Memory B cell (primary cell): ENCODE data around the gene PODN.

Experiments
- ATAC-seq: fragments of 150-1000 bp; cut with Tn5 transposase; 2 replicates; pipeline ENCODE4 v1.10.0; 2021; ENCODE audit warnings: low read depth, mild to moderate bottlenecking, moderate library complexity
- DNase-seq, 2 donors: peaks; one replicate each; pipeline ENCODE4 v3.0.0; 2022; ENCODE audit warnings: low spot score in 2 of 2
- H3K27ac Mint-ChIP-seq: one replicate; pipeline ENCODE4 v1.8.0; 2022; ENCODE audit warnings: mild to moderate bottlenecking, moderate library complexity, mixed read lengths
- H3K27me3 Mint-ChIP-seq: one replicate; pipeline ENCODE4 v1.8.0; 2022; ENCODE audit warnings: mixed read lengths
- H3K36me3 Mint-ChIP-seq: one replicate; pipeline ENCODE4 v1.8.0; 2022; ENCODE audit warnings: mild to moderate bottlenecking, mixed read lengths
- H3K4me1 Mint-ChIP-seq: one replicate; pipeline ENCODE4 v1.8.0; 2022; ENCODE audit warnings: mixed read lengths
- H3K4me3 Mint-ChIP-seq: one replicate; pipeline ENCODE4 v1.8.0; 2022; ENCODE audit warnings: mild to moderate bottlenecking, moderate library complexity, mixed read lengths
- H3K9me3 Mint-ChIP-seq: one replicate; pipeline ENCODE4 v1.8.0; 2022; ENCODE audit warnings: mixed read lengths

Gene PODN

DNA sequence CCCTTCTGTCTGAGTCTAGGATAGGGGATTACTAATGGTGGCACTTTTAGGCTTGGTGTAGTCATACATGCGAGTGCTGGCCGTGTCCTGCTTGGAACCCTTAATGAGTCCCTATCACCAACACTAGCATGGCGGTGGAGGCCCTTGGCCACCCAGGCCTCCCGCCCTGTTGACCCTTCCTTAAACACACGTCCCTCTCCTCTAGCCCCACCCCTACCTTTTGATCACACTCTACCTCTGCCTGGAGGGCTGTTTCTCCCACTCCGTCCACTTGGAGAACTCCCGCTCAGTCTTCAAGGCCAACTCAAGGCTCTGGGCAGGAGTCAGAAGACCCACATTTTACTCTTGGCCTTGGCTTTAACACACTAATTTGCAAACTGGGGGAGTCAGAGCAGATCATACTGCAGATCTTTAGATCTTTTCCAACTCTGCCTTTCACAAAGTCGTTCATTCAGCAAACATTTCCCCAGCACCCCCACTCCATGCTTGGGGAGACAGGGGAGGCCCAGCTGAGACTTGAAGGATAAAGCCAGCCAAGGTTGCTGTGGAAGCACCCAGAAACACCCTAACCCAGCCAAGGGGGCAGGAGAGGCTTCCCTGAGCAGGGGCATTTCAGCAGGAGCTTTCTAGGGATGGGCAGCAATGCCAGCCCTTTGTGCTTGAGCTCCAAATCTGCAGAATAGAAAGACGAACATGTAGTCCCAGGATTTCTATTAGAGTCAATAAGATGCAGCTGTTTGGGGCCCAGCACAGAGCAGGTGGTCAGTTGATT is 1.9 kb downstream of the PODN start:
- Mint-ChIP-seq H3K4me3 (no peak overlapping the region), H3K27ac (no peak overlapping the region), H3K4me1 (no peaks in the 10 kb centered on the region), H3K36me3 (no peaks in the 10 kb centered on the region), H3K9me3 (no peaks in the 10 kb centered on the region), H3K27me3 (peaks cover 22% of the 10 kb centered on the region)
- DNase-seq = no peak
- ATAC-seq = no peak

DNA sequence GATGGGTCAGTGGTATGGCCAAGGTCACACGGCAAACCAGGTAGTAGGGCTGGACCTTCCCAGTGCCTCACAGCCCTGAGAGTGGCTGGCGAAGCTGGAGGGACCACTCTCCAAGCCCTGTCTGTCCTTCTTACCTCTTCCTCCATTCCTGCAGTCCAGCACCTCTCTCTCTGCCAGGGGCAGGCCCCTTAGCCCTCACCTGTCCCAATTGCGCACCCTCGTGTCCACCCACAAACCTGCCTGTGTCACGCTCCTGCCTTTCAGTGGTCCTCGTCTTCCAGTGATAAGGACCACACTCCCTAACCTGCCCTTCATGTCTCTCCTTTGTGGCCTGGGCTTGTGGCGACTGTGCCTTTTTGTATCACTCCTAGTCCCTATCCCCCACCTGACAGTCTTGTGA is 3.4 kb downstream of the PODN start:
- no peaks in the 10 kb centered on the region for H3K36me3 Mint-ChIP-seq
- DNase-seq (no peak), ATAC-seq (no peak)
- H3K4me1 Mint-ChIP-seq = no peaks in the 10 kb centered on the region
- H3K27me3 Mint-ChIP-seq = peaks cover 20% of the 10 kb centered on the region
- no peaks in the 10 kb centered on the region for H3K9me3 Mint-ChIP-seq
- H3K27ac Mint-ChIP-seq = no peak overlapping the region
- H3K4me3 Mint-ChIP-seq = no peak overlapping the region

DNA sequence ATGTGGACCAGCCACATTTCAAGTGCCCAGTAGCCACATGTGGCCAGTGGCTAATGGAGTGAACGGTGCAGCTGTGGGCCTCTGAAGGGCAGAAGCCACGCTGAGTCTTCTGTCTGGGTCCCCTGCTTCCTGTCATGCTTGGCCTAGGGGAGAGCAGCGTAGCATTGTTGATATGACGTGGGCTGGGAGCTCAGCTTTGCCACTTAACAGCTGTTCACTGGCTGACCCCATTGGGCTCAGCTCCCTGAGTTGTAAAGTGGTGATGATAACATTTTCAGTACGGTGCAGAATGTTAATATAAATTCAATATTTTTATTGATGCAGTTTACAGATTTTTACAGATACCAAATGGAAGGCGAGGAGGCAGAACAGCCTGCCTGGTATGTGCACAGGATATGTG is 4.5 kb downstream of the PODN start:
- Mint-ChIP-seq H3K36me3 (no peaks in the 10 kb centered on the region), H3K4me1 (no peaks in the 10 kb centered on the region), H3K9me3 (no peaks in the 10 kb centered on the region), H3K4me3 (no peak overlapping the region), H3K27me3 (peaks cover 16% of the 10 kb centered on the region), H3K27ac (no peak overlapping the region)
- no peak for ATAC-seq
- no peak for DNase-seq

DNA sequence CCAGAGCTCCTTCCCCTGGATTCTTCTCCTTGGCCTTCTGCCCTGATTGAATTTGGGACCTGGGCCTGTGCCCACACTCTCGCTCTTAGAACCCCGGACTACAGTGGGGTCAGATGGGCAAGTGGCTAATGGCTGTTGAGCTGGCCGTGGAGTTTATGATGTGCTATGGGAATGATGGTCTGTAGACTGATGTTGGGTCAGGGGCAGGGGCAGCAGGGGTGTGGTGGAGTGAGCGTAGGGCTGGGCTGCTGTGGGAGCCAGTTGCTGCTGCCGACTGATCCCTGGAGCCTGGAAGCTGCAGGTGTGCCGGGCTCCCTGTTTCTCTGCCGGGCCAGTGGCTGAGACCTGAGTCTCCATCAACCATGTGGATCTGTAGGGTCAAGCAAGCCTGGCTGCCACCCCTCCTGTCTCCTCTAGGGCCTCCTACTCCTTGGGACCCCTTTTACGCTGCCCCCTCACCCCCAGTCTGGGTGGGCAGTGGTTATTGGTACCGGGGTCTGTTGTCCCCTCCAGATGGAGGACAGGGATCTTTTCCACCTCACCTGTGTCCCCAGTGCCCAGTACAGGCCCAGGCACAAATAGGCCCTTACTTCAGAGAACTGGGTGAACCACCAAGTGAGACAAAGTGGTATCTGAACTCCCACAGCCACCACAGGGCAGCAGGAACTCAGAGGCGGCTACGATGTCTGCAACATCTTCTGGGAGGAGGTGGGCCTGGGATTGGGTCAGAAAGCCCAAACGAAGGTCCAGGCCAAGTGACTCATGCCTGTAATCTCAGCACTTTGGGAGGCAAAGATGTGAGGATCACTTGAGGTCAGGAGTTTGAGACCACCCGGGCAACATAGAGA is 5.1 kb downstream of the PODN start:
- H3K27me3 Mint-ChIP-seq = peaks cover 16% of the 10 kb centered on the region
- no peak for ATAC-seq
- no peak overlapping the region for H3K4me3 Mint-ChIP-seq

DNA sequence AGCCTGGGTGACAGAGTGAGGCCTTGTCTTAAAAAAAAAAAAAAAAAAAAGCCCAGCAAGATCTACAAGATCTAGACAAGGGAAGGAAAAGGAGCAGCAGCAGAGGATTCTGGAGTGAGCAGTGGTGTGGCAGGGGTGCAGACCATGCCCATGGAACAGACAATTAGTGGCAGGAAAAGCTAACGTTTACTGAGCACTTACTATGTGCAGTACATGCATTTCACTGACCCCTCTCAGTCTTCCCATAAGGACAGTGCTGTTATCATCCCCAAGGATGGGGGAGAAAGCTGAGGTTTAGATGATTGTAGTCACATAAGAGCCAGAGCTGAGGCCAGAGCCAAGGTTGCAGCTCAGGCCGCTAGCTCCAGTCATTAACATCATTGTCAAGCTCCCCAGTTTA is 5.9 kb downstream of the PODN start:
- H3K27me3 Mint-ChIP-seq = peaks cover 16% of the 10 kb centered on the region
- ATAC-seq (no peak), DNase-seq (no peak)
- H3K4me3 Mint-ChIP-seq = no peak overlapping the region
- H3K36me3 Mint-ChIP-seq = no peaks in the 10 kb centered on the region
- H3K4me1 Mint-ChIP-seq = no peaks in the 10 kb centered on the region
- no peaks in the 10 kb centered on the region for H3K9me3 Mint-ChIP-seq
- no peak overlapping the region for H3K27ac Mint-ChIP-seq

More for the DNA sequence above, 5.1 kb downstream of the PODN start:
- DNase-seq = no peak
- Mint-ChIP-seq H3K4me1 (no peaks in the 10 kb centered on the region), H3K27ac (no peak overlapping the region), H3K9me3 (no peaks in the 10 kb centered on the region), H3K36me3 (no peaks in the 10 kb centered on the region)

DNA sequence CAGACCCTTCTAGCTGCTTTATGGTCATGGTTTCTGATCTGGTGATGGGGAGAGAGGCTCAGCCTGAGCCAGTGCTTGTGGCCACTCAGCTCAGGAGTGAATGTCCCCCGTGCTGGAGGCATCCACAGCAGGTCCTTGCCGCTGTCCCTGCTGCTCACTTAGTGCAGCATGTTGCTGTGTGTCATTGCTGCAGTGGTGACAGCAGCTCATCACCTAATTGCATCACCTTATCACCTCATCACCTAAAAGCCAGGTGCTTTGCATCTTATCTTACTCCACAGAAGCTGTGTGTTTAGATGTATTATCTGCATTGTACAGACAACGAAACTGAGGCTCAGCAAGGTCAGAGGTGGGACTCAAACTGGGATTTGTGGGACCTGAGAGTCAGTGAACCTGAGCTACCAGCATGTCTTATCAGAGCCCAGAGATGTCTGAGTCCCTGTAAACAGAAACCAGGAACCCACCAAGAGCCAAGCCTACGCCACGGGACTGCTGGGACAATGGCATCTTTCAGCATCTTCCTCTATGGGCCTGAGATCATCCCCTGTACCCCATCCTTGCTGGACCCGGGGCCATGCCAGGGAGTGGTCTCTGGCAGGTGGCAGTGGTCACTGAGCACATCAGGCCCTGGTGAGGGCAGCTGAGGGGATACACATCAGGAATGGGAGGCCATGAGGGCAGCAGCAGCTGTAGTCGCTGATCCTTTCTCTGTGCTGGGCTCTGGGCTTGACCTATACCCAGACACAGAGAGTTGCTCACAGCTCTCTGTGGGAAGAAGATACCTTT is 6.5 kb downstream of the PODN start:
- H3K4me1 Mint-ChIP-seq = no peaks in the 10 kb centered on the region
- DNase-seq = no peak
- no peak overlapping the region for H3K27ac Mint-ChIP-seq
- no peak for ATAC-seq
- no peak overlapping the region for H3K4me3 Mint-ChIP-seq
- no peaks in the 10 kb centered on the region for H3K9me3 Mint-ChIP-seq
- H3K36me3 Mint-ChIP-seq = no peaks in the 10 kb centered on the region
- H3K27me3 Mint-ChIP-seq = peaks cover 13% of the 10 kb centered on the region

DNA sequence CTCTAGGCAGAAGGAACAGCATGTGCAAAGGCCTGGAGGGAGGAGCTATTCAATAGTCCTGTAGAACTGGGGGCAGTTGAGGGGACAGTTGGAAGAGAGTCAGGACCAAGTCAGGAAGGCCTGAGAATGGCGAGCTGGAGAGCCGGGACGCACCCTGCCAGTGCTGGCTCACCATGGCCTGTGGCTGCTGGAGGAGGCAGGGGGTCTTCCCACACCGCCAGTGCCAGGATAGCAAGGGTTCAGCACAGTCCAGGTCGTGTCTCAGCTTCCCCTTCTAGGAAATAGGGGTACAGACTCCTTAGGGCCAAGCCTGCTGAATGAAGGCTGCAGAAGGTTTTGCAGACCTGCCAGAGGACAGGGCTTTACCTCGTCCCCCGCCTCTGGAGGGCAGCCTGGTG is 7.3 kb downstream of the PODN start:
- no peak for DNase-seq
- H3K9me3 Mint-ChIP-seq = no peaks in the 10 kb centered on the region
- H3K36me3 Mint-ChIP-seq = no peaks in the 10 kb centered on the region
- no peak overlapping the region for H3K27ac Mint-ChIP-seq
- H3K27me3 Mint-ChIP-seq = peaks cover 9% of the 10 kb centered on the region
- no peak for ATAC-seq
- no peak overlapping the region for H3K4me3 Mint-ChIP-seq
- H3K4me1 Mint-ChIP-seq = no peaks in the 10 kb centered on the region

DNA sequence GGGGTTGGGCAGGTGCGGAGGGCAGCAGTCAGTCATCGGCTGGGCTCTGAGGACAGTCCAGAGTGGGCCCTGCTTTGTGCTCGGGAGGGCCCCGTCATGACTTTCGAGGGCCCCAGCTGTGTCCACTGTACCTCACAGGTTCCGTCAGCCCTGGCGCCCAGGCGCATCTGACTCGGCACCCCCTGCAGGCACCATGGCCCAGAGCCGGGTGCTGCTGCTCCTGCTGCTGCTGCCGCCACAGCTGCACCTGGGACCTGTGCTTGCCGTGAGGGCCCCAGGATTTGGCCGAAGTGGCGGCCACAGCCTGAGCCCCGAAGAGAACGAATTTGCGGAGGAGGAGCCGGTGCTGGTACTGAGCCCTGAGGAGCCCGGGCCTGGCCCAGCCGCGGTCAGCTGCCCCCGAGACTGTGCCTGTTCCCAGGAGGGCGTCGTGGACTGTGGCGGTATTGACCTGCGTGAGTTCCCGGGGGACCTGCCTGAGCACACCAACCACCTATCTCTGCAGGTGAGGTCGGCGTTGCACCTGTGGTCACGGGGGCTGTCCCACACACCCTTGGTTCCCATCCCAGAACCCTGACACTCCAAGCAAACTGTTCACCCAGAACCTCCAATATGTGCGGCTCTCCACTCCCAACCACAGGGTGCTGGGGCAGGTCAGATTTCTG is 7.8 kb downstream of the PODN start:
- no peak for DNase-seq
- no peak overlapping the region for H3K27ac Mint-ChIP-seq
- no peaks in the 10 kb centered on the region for H3K36me3 Mint-ChIP-seq
- no peak for ATAC-seq
- no peaks in the 10 kb centered on the region for H3K9me3 Mint-ChIP-seq
- H3K4me1 Mint-ChIP-seq = no peaks in the 10 kb centered on the region
- peaks cover 9% of the 10 kb centered on the region for H3K27me3 Mint-ChIP-seq
- H3K4me3 Mint-ChIP-seq = no peak overlapping the region

DNA sequence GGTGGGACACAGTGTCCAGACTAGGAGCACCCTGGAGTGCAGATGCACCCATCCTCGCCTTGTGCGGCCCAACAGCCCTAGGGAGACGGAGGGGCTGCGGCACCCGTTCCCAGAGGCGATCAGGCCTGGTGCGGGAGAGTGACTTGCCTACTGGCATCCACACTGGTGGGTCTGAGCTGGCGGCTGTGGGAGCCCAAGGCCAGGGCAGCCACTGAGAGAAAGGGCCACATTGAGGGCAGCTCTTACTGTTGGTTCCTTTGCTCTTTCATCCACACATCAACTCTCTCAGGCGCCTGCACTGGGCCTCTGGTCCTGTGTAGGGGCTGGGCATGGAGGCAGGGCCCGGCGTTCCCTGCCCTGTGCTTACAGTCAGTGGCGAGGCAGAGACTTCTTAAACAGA is 8.6 kb downstream of the PODN start:
- H3K4me1 Mint-ChIP-seq = no peaks in the 10 kb centered on the region
- H3K27me3 Mint-ChIP-seq = peaks cover 12% of the 10 kb centered on the region
- no peaks in the 10 kb centered on the region for H3K36me3 Mint-ChIP-seq
- H3K9me3 Mint-ChIP-seq = no peaks in the 10 kb centered on the region
- no peak overlapping the region for H3K27ac Mint-ChIP-seq
- H3K4me3 Mint-ChIP-seq = no peak overlapping the region
- no peak for DNase-seq
- no peak for ATAC-seq

DNA sequence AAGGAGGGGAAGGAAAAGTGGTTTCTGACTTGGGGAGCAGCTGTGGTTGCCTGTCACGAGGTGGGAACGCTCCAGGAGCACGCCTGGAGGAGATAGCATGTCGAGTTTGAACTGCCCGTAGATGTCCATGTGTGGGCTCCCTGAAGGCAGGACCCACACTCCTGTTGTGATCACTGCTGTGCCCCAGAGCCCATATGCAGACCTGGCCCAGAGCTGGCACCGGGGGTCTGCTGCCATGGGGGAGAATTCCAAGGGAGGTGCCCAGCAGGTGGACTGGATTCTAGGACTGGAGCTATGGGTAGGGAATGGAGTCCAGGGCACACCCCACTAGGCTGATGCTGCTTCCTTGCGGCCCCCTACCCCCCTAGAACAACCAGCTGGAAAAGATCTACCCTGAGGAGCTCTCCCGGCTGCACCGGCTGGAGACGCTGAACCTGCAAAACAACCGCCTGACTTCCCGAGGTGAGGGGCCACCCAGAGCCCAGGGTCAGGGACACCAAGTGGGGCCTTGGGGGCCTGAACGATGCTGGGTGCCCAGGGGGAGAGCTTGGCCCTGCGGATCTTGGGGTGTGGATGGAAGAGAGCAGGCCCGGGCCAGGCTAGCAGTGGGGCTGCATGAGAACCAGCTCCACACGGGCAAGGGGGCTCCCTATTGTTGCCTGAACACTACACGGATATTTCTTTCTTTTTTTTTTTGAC is 9.3 kb downstream of the PODN start:
- H3K9me3 Mint-ChIP-seq = no peaks in the 10 kb centered on the region
- no peak overlapping the region for H3K27ac Mint-ChIP-seq
- peaks cover 11% of the 10 kb centered on the region for H3K27me3 Mint-ChIP-seq
- no peaks in the 10 kb centered on the region for H3K4me1 Mint-ChIP-seq
- no peak for ATAC-seq
- no peak for DNase-seq
- H3K36me3 Mint-ChIP-seq = no peaks in the 10 kb centered on the region
- H3K4me3 Mint-ChIP-seq = no peak overlapping the region

DNA sequence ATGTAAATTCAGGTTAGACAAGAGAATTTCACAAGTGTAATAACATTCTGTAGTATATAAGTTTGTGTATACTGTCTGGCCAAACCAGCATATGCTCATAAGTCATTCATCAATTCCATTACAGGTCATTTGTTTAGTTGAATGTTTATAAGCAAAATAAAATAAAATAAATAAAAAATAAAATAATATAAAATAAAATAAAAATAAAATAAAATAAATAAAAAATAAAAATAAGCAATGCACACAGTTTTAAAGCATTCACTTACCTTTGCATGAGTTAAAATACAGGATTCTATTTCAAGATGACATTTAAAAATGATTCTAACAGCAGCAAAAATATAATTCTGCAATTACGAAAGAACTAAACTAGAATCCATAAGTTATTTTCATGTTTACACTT is 9.9 kb downstream of the PODN start:
- H3K4me3 Mint-ChIP-seq = no peak overlapping the region
- no peaks in the 10 kb centered on the region for H3K9me3 Mint-ChIP-seq
- DNase-seq (no peak), ATAC-seq (no peak)
- no peaks in the 10 kb centered on the region for H3K4me1 Mint-ChIP-seq
- no peaks in the 10 kb centered on the region for H3K36me3 Mint-ChIP-seq
- peaks cover 8% of the 10 kb centered on the region for H3K27me3 Mint-ChIP-seq
- H3K27ac Mint-ChIP-seq = no peak overlapping the region

DNA sequence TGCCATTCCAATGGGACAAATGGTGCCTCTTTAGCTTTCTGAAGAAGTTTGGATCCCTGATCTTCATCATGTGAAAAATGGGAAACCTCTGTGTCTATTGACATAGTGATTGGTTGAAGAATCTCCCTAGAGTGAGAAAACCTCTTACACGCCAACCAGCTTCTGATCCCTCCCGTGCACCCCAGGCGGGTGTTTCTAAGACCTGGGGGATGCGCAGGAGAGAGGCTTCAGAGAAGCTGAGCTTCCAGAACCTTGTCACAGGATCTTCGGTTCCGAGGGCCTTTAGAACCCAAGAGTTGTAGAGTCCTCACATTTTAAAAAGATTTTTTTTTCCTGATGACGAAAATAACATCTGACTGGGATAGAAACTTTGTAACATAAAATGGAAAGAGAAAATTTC is 11.3 kb downstream of the PODN start:
- H3K27ac Mint-ChIP-seq = no peak overlapping the region

DNA sequence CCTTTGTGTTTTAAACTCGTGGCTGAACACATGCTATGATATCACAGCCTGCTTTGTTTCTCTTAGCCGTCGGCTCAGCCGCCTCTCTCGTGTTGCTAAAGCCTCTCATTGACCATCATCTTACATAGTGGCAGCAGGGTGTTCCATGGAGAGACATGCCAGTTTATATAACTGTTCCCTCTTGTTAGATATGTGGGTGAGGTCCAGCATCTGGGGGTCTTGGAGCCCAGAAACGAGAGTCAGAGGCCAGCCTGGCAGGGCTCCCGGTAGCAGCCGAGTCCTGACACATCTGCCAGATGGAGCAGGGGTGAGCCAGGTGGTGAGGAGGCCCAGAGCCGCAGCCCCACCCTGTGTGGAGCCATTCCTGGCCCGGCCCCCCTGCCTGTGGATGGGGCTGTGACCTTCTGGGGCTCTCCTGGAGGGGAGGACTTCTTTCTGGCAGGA is 11.9 kb downstream of the PODN start:
- Mint-ChIP-seq H3K27ac (no peak overlapping the region), H3K9me3 (no peaks in the 10 kb centered on the region), H3K4me3 (no peak overlapping the region), H3K4me1 (no peaks in the 10 kb centered on the region), H3K36me3 (no peaks in the 10 kb centered on the region), H3K27me3 (peaks cover 8% of the 10 kb centered on the region)
- ATAC-seq (no peak), DNase-seq (no peak)

More for the DNA sequence above, 11.3 kb downstream of the PODN start:
- no peak overlapping the region for H3K4me3 Mint-ChIP-seq
- no peaks in the 10 kb centered on the region for H3K9me3 Mint-ChIP-seq
- H3K36me3 Mint-ChIP-seq = no peaks in the 10 kb centered on the region
- H3K27me3 Mint-ChIP-seq = peaks cover 8% of the 10 kb centered on the region
- DNase-seq (no peak), ATAC-seq (no peak)
- H3K4me1 Mint-ChIP-seq = no peaks in the 10 kb centered on the region
